H1 (cell line): Measurements from ENCODE around the gene IRAK1BP1. TPM values are rescaled to one million over a fixed set of nuclear protein-coding genes. Genes with fewer than 3 reads are reported as not detected.

ENCODE experiments used
- CTCF ChIP-seq, 3 experiments: IDR thresholded peaks; 1 replicate in 2 of 3; 2 replicates in 1 of 3; pipeline versions ENCODE4 v1.5.1 to v1.6.1; 2011; ENCODE audit warnings: low read length in 3 of 3, mild to moderate bottlenecking in 3 of 3, inconsistent platforms in 2 of 3, low read depth in 1 of 3, moderate library complexity in 1 of 3; ENCODE audit not compliant: insufficient read depth in 1 of 3; ENCODE audit errors: control extremely low read depth in 1 of 3
- FOSL1 ChIP-seq: IDR thresholded peaks from 2 replicates; pipeline ENCODE4 v1.6.1; 2011; ENCODE audit warnings: mild to moderate bottlenecking, low read depth, low read length, moderate library complexity; ENCODE audit not compliant: insufficient read depth
- polyA plus RNA-seq, 7 experiments: library from polyadenylated mRNA; depleted of rRNA in 3 of 7; stranded (reverse) in 5 of 7; unstranded in 2 of 7; fragments of >200 nt in 5 of 7; fragments of 200-250 nt in 2 of 7; gene quantifications; 1 replicate in 5 of 7; 2 replicates in 1 of 7; 4 replicates in 1 of 7; pipeline versions ENCODE4 v1.2.1 to v1.2.3, GENCODE V29; 2011 to 2013; ENCODE audit warnings: missing spikeins in 2 of 7, mixed read lengths in 2 of 7
- total RNA-seq: library from RNA; stranded (reverse); fragmentation: NEBNext Ultra II Directional; extraction: Animal tissue kit (Norgen Biotek cat#: 25700); gene quantifications from 2 replicates; pipeline ENCODE4 v1.2.1, GENCODE V29; 2021

IRAK1BP1 gene
- total and polyA plus RNA-seq, 2 of the 8 experiments (the other 6 are each of a cell fraction or from before 2014, with no cell fraction given), result 3.7 to 4.7 TPM

GRCh38 chr6:78864957-78865356 lies 2.4 kb upstream of the IRAK1BP1 start (continued):
- TF ChIP-seq FOSL1 (no peak), CTCF (IDR thresholded peaks at IDR 0.05; ENCODE audit: control extremely low read depth in 1 of 3, insufficient read depth in 1 of 3, low read depth in 1 of 3, low read length in 3 of 3) (no peak)
